Activated CD4-positive, alpha-beta T cell treated with anti-CD3 and anti-CD28 coated beads, Interleukin-2, amount 50 U/mL, for 24 hours (primary cell): ENCODE measurements around the gene MAP7D1.
"Not testable (repeated sequence)": the region's sequence is repeated elsewhere in the genome, so short reads cannot be mapped to it uniquely, and the experiment has no call there.

Experiments used
- DNase-seq, 2 donors: peaks; one replicate each; pipeline ENCODE4 v3.0.0-alpha.2; 2020; ENCODE audit warnings: low read depth in 1 of 2, low spot score in 1 of 2

MAP7D1 gene

GRCh38 chr1:36199934-36200741, 44.2 kb downstream of the MAP7D1 start:
- no peak for DNase-seq

GRCh38 chr1:36203027-36203553, 47.1 kb downstream of the MAP7D1 start:
- no peak for DNase-seq

DNA sequence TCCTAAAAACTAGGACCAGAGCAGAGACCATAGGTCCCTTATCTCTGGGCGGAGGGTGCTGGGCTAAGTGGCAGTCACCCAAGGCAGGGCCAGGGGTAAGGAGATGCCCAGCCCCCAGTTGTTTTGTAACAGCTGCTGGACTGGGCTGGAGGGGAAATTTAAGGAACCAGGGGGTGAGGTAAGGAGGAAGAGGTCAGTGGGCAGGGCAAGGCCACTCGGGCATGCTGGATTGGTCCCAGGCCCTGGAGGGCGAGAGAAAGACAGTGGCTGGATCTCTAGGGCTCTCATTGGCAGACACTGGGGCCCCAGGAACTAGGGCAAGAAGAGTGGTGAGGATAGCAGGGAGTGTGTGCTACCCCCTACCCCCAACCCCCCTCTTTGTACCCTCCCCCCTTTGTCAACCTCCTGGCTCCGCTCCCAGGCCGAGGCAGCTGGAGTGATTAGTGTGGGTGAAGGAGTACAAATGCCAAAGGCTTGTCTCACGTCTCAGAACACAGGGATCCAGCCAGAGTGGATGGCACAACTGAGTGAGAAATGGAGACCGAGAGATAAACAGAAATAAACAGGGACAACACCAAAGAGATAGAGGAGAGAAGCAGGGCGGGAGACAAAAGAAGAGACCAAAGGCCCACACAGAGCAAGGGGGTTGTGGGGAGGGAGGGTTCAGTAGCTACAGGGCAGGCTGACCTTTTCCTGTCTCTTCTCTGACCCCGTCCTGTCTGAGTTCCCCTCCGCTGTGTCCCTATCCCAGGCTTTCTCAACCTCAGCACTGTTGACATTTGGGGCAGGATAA, 47.8 kb downstream of the MAP7D1 start:
- DNase-seq = no peak

- DNase-seq = no peak
Measured at GRCh38 chr1:36204347-36204909, 48.5 kb downstream of the MAP7D1 start.

DNA sequence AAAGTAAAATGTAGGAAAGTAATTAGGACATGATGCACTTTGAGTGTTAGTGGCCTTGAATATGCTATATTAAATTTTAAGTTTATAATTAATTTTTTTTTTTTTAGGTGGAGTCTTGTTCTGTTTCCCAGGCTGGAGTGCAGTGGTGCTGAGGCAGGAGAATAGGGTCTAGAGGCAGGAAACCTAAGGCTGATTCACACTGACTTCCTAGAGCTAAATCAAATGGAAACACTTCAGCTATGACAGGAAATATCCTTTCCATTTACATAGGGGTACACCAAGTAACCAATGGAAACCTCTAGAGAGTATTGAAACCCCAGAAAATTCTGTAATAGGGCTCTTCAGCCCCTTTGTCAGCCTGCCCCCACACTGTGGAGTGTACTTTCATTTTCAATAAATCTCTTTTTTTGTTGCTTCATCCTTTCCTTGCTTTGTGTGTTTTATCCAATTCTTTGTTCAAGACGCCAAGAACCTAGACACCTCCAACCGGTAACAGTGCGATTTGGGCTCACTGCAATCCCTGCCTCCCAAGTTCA, 50.4 kb downstream of the MAP7D1 start:
- no peak for DNase-seq

GRCh38 chr1:36207339-36207738, 51.4 kb downstream of the MAP7D1 start:
- no peak for DNase-seq

GRCh38 chr1:36208978-36209703, 53.2 kb downstream of the MAP7D1 start:
- DNase-seq = no peak

GRCh38 chr1:36211307-36211706, 55.3 kb downstream of the MAP7D1 start:
- DNase-seq = no peak

GRCh38 chr1:36211841-36212240, 55.9 kb downstream of the MAP7D1 start:
- DNase-seq = no peak

DNA sequence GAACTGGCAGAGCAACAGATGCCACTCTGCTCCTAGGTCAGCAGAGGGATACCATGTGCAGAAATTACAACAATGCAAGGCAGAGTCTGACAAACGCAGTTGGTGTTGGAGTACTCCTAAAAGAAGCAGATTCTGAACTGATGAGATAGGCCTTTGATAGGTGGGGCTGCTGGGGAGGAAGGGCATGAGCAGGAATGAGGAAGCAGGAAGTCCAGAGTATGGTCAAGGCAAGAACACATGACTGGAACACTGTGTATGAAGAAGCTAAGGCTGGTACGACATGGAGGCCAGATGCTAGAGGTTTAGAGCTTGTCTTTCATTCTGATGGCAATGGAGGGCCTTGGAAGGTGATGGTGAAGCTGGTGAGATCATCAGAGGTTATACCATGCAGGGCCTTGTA, 56.8 kb downstream of the MAP7D1 start:
- DNase-seq = no peak

DNA sequence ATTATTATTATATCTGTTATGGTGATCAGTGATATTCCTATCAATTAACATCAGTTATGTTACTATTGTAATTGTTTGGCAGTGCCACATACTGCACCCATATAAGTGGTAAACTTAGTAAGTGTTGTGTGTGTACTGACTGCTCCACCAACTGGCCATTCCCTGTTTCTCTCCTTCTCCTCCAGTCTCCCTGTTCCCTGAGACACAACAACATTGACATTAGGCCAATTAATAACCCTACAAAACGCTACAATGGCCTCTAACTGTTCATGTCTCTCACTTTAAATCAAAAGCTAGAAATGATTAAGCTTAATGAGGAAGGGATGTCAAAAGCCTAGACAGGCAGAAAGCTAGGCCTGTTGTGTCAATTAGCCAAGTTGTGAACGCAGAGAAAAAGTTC, 61.7 kb downstream of the MAP7D1 start:
- DNase-seq = no peak

DNA sequence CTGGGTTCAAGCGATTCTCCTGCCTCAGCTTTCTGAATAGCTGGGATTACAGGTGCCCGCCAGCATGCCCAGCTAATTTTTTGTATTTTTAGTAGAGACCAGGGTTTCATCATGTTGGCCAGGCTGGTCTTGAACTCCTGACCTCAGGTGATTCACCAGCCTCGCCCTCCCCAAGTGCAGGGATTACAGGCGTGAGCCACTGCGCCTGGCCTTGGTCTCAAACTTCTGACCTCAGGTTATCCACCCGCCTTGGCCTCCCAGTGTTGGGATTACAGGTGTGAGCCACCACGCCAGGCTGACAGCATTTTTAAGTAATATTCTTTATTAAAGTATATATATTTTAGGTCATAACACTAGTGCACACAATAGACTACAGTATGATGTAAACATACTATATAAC, 65.9 kb downstream of the MAP7D1 start:
- DNase-seq = not testable (repeated sequence)

GRCh38 chr1:36222481-36223380, 66.8 kb downstream of the MAP7D1 start:
- DNase-seq = no peak

DNA sequence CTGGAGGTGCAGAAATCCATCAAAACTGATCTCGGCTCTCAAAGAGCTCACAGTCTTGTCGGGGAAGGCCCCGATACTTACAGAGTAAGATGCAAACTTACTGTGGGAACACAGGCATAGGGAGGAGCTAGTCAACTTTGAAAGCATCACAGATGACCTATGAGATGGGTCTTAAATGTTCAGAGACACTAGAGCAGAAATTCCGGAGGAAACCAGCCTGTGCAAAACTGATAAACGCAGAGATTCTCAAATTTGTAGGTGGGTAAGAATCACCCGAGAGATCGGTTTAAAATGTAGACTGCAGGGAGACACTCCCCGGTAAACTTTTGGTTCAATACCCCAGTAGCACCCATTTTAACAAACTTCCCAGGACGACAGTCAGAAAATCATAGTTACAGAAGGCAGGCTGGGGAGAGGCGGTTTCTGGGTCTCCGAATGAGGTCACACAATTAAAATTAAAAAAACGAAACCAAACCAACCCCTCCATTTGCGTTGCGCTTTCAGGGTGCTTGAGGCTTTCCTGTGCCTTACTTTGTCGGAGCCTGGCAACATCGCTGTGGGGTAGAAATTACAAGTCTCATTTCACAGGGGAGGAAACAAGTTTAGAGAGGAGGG, 67.5 kb downstream of the MAP7D1 start:
- peak in 1 of 2 donors; percentile 24 for DNase-seq

DNA sequence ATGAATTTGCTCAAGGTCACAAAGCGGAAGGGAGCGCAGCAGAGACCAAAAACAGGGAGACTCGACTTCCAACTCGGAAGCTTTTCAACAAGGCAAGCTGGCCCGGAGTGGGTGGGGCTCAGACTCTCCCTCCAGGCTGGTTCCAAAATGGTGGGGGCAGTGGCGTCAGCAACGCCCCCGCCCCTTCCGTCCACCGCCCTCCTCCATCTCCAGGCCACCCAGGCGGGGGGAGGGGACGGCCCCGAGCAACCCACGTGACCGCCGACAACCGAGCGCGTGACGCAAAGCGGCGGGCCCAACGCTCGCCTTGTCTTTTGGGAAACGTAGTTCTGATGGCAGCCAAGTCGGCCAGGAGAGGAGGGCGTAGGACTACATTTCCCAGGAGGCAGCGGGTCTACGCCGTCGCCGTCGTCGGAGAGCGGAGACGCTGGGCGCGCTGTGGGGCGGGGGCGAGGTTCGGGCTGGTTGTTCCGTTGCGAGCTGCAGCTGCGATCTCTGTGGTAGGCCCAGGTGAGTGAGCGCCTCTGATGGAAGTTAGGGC, 68.1 kb downstream of the MAP7D1 start, which contains the start of gene THRAP3:
TSS of gene THRAP3 (plus strand) at position 448 of the 541 bp plus-strand sequence. CDS start 58,121 bp downstream, outside the sequence.
- peak; percentile 97 to 99 for DNase-seq

- DNase-seq = no peak
Measured at GRCh38 chr1:36224537-36225282, 68.8 kb downstream of the MAP7D1 start.

DNA sequence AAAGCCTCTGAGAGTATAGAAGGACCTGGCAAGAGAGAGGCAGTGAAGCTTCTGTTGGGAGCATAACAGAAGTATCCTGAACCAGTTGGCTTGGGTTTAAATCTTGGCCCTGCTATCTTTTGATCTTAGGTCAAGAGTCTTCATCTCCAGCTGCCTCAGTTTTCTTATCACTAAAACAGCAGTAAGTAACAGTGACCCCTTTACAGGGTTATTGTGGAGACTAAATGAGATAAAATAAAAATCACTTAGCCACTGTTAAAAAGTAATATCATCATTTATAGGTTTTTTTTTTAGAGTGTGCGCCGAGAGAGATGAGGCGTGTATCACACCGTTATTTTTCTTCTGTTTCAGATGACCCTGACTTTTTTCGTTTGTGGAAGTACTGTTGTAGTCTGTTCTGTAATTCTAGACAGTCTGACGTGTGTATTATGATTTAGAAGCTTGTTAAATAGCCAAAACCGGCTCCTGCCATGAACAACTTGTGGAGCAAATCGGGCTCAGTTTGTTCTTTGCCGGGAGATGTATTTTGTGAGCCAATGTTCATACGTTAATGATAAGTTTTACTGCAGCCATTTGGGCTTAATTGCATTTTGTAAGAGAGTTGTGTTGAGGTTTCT, 69.4 kb downstream of the MAP7D1 start:
- DNase-seq = no peak

DNA sequence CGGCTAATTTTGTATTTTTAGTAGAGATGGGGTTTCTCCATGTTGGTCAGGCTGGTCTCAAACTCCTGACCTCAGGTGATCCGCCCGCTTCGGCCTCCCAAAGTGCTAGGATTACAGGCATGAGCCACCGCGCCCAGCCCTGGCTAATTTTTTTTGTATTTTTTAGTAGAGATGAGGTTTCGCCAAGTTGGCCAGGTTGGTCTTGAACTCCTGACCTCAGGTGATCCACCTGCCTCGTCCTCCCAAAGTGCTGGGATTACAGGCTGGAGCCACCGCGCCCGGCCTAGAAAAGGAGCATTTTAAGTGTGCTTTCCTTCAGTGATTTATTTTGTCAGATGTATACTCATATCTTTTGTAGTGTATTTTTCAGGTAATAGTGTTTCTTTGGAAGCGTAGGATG, 74.3 kb downstream of the MAP7D1 start:
- DNase-seq = not testable (repeated sequence)
